ENCODE measurements around the gene MAP7D2. TPM values are rescaled to one million over a fixed set of nuclear protein-coding genes. Genes with fewer than 3 reads are reported as not detected.

The MAP7D2 gene
- total RNA-seq, 1 experiment from 2014 or later: 1.9 TPM

GRCh38 chrX:20037186-20037585 is 79.5 kb downstream of the MAP7D2 start:
- Mint-ChIP-seq H3K4me3 (no peak overlapping the region), H3K36me3 (ENCODE audit: insufficient read depth in 1 of 3, low read depth in 3 of 3) (peaks cover 0 to 5% (median 0%) of the 10 kb centered on the region in 3 experiments; a peak in 3 of 7 replicates)
- no peak overlapping the region for H2AK5ac ChIP-seq (ENCODE audit: insufficient read length, low read length)

More at GRCh38 chrX:20037186-20037585, 79.5 kb downstream of the MAP7D2 start:
- TF ChIP-seq CTCF (conservative IDR thresholded peaks at IDR 0.05): no peak
- no peak overlapping the region for H3K4ac ChIP-seq (ENCODE audit: low read depth, low read length)
- H3K56ac ChIP-seq (ENCODE audit: insufficient read length, low read depth, low read length): no peak overlapping the region
- H3K18ac ChIP-seq (ENCODE audit: insufficient read length, low read depth, low read length): no peak overlapping the region
- H3K4me1 ChIP-seq (ENCODE audit: insufficient read depth, low read length): no peaks in the 10 kb centered on the region
- H3K79me1 ChIP-seq (ENCODE audit: insufficient read depth, low read depth, low read length, poor library complexity, severe bottlenecking): no peaks in the 10 kb centered on the region
- no peak overlapping the region for H3K27ac ChIP-seq (ENCODE audit: insufficient read length, low read depth, low read length)
- no peak overlapping the region for H2BK120ac ChIP-seq (ENCODE audit: low read depth, low read length, poor library complexity, severe bottlenecking)
- no peaks in the 10 kb centered on the region for H3K27me3 ChIP-seq (ENCODE audit: insufficient read depth, low read length)
- H2BK5ac ChIP-seq (ENCODE audit: insufficient read length, low read length): no peak overlapping the region
- H3T11ph ChIP-seq (ENCODE audit: low read length): no peak overlapping the region
- H2BK15ac ChIP-seq (ENCODE audit: low read depth, low read length): no peak overlapping the region
- peaks cover 2% of the 10 kb centered on the region for H3K9me3 ChIP-seq (ENCODE audit: control insufficient read depth, low read depth, low read length)
- no peaks in the 10 kb centered on the region for H3K4me1 Mint-ChIP-seq
- H3K23me2 ChIP-seq (ENCODE audit: insufficient read length, low read depth, low read length, poor library complexity, severe bottlenecking): no peaks in the 10 kb centered on the region
- H3K23ac ChIP-seq (ENCODE audit: insufficient read length, low read depth, low read length): no peak overlapping the region
- H4K91ac ChIP-seq (ENCODE audit: insufficient read length, low read depth, low read length): no peak overlapping the region
- no peak overlapping the region for H2BK12ac ChIP-seq (ENCODE audit: insufficient read length, low read depth, low read length)
- no peak overlapping the region for H4K5ac ChIP-seq (ENCODE audit: insufficient read length, low read depth, low read length)
- no peak for DNase-seq
- H3K79me2 ChIP-seq (ENCODE audit: insufficient read depth, low read length): no peaks in the 10 kb centered on the region
- no peak overlapping the region for H4K8ac ChIP-seq (replicated peaks; ENCODE audit: insufficient read length, low read depth, low read length)
- H3K4me2 ChIP-seq (ENCODE audit: insufficient read depth, insufficient read length, low read length): no peak overlapping the region
- H2BK20ac ChIP-seq (ENCODE audit: low read depth, low read length, poor library complexity, severe bottlenecking): no peak overlapping the region
- WGBS (ENCODE audit: extremely low coverage, insufficient read length, low lambda C conversion rate): no CpG with 5 or more reads among the region's 6 CpGs
- peaks cover 66 to 69% of the 10 kb centered on the region in 2 experiments for H3K9me3 Mint-ChIP-seq
- no peaks in the 10 kb centered on the region for H3K27me3 Mint-ChIP-seq (ENCODE audit: low read depth)
- no peak overlapping the region for H2AFZ ChIP-seq (ENCODE audit: low read length)
- H4K20me1 ChIP-seq (ENCODE audit: control insufficient read depth, insufficient read depth, insufficient read length): no peaks in the 10 kb centered on the region
- no peak overlapping the region for H3K14ac ChIP-seq (ENCODE audit: insufficient read depth, low read length)
- no peak overlapping the region for H3K9ac ChIP-seq (ENCODE audit: extremely low read depth, insufficient read length, low read length)
- no peak overlapping the region for H3K27ac Mint-ChIP-seq
